Bone marrow (tissue), 2 donors: ENCODE results near the gene AGAP9.
"Not testable (repeated sequence)": the region's sequence is repeated elsewhere in the genome, so short reads cannot be mapped to it uniquely, and the experiment has no call there.

Experiments used
- DNase-seq, 2 donors: peaks; one replicate each; lab custom pipeline; 2025; lab: John Stamatoyannopoulos, UW

The AGAP9 gene

DNA sequence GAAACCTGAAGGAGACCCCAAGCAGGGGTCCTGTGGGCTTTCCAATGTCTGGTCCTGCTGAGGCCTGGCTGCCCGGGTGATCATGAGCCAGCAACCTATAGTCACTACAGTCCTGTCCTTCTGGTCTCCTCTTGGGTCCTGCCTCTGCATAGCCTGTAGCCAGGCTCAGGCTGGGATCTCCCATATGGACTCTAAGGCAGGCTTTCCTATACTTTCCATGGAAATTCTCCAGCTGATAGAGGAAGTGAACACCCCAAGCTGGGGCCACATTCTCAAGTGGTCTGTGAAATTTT lies 66.0 kb downstream of the AGAP9 start:
- no peak for DNase-seq

DNA sequence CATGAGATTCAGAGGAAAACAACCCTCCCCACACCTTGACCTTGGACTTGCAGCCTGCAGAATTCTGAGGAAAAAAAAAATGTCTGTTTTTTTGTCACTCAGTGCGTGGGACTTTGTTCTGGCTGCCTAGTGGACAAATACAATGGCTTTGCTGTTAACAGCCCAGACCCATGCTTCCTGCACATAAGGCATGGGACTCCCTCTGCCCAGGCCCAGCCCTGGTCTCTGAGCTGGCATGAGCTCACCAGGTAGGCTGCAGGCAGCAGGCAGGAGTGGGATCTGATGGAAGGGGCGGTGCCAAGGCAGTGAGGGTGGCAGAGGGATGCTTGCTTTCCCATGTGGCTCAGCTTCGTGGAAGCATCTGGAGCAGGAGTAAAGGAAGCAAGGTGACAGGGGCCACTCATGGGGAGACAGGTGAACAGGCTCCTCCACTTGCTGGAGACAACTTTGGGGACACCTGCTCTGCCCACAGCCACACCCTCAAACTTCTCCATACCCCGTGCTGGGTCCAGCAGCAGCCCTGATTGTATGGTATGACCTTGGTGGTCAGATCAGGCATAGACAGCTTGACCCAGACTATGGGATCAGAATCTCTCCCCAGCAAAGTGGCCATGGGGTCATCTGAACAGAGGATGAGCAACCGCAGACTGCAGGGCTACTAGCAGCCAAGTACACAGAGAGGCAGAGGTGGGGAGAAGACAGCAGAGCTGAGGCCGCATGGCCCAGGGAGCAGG lies 66.5 kb downstream of the AGAP9 start:
- no peak for DNase-seq

DNA sequence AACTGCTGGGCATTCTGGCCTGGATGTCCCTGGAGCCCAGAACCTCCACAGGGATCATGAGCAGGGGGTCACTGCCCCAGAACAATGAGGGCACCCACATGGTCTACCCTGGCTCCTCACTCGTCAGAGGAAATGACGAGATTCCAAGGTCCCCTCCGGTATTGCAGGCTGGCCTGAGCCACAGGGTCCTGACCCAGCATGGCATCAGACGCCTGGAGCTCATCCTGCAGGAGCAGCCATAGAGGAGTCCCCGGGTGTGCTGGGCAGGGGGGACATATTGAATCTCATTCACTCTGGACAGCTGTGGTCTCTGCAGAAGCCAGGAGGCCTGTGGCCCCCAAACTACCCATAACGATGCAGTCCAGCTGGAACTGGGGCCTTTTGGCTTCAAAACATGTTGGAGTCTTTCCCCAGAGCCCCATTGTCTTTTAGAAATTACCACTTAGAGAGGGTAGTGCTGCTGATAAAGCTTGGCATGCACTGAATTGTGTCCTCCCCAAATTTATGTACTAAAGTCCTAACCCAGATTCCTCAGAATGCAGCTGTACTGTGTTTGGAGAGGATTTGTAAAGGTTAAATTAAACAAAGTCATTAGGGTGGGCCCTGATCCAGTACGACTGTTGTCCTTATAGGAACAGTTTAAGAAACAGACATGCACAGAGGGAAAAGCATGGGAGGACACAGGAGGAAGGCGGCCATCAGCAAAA lies 67.2 kb downstream of the AGAP9 start:
- DNase-seq: no peak

DNA sequence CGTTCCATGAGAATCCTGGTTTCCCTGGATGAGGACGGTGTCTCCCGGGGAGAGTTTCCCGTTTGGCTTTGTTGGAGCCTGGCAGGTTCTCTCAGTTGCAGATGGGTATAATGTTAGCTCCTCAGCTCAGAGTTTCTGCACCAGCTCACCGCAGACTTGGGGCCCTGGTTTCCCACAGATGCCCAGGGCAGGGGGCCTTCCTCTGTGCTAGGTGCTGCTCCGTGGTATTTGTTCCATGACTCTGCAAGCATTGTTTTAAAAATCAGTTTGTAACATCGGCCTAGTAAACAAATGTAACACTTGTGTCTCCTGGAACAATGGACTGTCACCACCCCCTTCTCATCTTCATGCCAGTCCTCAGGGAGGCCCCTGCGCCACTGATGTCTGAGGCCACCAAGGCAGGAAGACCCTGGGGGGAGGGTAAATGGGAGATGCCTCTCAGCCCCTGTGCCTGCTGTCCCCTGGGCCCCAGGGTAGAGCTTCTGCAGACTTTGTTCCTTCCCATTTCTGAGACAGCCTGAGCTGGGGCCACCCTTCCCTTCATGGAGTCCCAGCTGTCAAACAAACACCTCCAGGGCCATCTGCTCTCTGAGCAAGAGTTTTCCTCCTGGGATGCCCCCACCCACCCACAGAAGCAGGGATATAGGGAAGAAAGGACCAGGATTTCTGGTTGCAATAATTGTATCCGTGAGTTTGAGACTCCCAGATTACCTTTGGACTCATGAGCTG lies 67.9 kb downstream of the AGAP9 start:
- DNase-seq: not testable (repeated sequence)

DNA sequence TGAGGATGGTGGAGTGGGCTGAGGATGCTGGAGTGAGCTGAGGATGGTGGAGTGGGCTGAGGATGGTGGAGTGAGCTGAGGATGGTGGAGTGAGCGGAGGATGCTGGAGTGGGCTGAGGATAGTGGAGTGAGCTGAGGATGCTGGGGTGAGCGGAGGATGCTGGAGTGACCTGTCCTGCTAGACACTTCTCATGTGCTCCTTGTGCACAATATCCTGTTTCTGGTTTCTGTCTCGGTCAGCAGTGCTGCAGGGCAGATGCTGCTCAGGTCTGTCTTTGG lies 68.7 kb downstream of the AGAP9 start:
- no peak for DNase-seq

DNA sequence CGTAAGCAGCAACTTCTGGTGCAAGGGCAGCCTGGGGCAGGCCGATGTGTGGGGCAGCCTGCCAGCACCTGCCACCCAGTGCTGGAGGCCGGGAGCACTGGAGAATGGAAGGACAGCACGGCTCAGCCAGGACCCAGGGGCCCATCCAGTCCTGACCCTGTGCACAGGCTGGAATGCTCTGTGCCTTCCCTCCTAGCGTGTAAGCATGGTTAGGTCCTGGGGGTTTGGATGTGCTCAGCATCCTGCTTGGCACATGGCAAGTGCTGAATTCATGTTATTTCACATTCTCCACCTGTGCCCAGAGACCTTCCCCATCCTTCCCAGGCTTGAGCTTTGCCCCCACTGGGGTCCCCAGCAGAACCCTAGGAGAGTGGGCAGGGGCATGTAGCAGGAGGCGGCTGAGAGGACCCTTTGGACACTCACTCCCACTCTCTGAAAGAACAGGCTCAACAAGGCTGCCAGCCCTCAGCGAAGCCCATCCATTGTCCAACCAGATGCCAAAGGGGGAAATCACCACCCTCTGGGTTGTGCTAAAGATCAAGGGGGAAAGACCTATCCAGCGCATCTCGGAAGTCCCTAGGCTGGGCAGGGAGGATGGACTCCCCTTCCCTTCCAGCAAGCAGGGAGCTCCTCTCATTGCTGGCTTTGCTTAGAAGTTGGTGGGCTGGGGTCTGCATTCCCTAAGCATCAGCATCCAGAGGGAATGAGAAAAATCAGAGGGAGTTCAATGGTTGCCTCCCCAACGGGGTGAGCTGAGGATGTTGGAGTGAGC lies 69.2 kb downstream of the AGAP9 start:
- no peak for DNase-seq

DNA sequence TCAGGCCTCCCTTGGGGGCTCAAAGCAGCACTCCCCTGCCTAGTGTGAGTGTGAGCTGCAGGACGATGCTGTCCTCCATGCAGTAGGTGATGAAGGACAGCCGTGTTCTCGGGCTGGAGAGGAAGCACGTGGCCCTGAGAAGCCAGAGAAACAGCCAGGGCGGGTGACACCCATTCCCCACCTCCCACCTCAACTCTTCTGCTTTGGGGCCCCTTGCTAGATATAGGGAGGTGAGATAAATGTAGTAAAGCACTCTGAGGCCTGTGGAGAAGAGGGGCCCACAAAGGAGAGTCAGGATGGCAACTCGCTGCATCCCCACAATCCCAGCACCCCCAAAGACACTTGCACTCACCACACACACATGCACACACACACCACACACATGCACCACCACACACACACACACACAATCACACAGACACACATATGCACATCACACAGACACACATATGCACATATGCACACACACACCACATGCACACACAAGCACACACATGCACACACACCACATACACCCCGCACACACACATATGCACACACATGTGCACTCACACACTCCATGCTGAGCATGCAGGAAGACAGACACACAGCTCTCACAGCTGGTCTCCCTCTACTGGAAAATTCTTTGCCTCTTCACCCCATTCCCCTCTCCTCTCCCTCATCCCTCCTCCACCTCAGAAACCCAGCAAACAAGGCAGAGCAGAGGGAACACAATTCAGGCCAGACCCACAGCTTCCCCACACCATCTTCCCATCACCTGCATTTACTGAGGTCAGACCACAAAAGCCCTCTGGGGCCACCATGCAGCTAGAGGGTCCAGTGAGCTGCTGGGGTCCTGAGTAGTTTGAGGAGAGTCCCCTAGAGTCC lies 70.1 kb downstream of the AGAP9 start:
- no peak for DNase-seq

DNA sequence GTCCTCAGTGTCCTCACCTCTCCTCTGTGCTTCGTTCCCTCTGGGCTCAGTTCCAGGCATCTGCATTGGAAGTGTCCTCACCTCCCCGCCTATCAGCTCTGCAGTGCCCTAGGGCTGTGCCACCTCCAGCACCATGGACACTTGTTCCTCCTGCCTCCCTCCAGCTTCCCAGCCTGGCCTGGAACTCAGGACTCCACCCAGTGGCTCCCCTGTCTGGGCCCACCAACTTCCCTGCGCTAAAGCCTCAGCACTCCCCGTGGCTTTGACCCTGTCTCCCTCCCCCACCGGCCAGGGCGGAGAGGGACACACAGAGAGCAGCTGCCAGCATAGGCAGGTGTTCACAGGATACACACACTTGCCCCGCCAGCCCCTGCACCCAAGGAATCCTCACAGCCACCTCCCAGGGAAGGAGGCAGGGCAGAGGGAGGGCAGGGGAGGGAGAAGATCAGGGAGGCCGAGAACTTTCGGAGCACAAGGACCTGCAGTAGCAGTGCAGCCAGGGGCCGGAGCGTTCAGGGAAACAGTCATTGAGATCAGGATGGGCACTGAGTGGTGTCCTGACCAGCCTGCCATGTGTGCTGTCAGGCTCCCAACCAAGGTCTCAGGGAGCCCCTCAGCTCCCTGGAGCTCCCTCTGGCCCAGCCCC lies 70.8 kb downstream of the AGAP9 start:
- DNase-seq: no peak

DNA sequence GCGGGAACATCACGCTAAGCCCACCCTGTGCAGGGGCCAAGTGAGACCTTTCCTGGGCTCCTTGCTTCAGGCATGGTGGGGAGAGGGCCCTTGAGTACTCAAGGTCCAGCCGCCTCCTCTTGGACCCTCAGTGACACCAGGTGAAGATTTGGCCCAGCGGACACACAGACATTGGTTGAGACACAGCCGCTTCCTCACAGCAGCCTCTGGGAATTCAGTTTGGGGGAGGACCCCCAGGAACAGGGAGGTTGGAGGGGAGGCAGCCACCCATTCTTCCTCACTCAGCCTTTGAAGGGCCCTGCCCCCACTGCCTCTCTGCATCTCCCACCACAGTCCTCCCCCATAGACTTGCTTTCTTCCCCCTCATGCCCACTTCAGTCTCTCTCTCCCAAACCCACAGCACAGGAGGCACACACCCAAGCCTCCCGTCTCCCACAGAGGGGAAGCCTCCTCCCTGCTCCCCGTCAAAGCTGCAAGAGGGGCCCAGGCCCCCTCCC lies 71.4 kb downstream of the AGAP9 start:
- DNase-seq: no peak
